Activated naive CD4-positive, alpha-beta T cell treated with Interleukin-2 at 50 U/mL for 16 hours (primary cell): ENCODE measurements around the gene RPL37A.

Experiments
- DNase-seq: peaks from one replicate; pipeline ENCODE4 v3.0.0-alpha.2; 2020

The RPL37A gene

GRCh38 chr2:216491793-216492596, 6.6 kb upstream of the RPL37A start:
- no peak for DNase-seq

- no peak for DNase-seq
Measured at GRCh38 chr2:216492597-216493333, 5.9 kb upstream of the RPL37A start.

- DNase-seq, result no peak
Measured at GRCh38 chr2:216493334-216493685, 5.3 kb upstream of the RPL37A start.

- DNase-seq, result no peak
Measured at GRCh38 chr2:216495656-216496055, 3.0 kb upstream of the RPL37A start.

GRCh38 chr2:216497382-216498069, 1.1 kb upstream of the RPL37A start:
- DNase-seq, result no peak

GRCh38 chr2:216498070-216498378, 620 bp upstream of the RPL37A start:
- DNase-seq, result no peak

- no peak for DNase-seq
Measured at GRCh38 chr2:216499641-216500218, 1.1 kb downstream of the RPL37A start.

GRCh38 chr2:216500572-216500971, 1.9 kb downstream of the RPL37A start:
- no peak for DNase-seq

GRCh38 chr2:216501854-216502253, 3.2 kb downstream of the RPL37A start:
- no peak for DNase-seq

- DNase-seq, result no peak
Measured at GRCh38 chr2:216502381-216503158, 3.9 kb downstream of the RPL37A start.

GRCh38 chr2:216503159-216503629, 4.5 kb downstream of the RPL37A start:
- DNase-seq, result no peak

GRCh38 chr2:216503697-216504375, 5.2 kb downstream of the RPL37A start:
- no peak for DNase-seq

GRCh38 chr2:216504376-216504762, 5.7 kb downstream of the RPL37A start:
- no peak for DNase-seq

GRCh38 chr2:216505133-216506106, 6.8 kb downstream of the RPL37A start:
- DNase-seq, result no peak

- DNase-seq, result no peak
Measured at GRCh38 chr2:216507220-216508160, 8.8 kb downstream of the RPL37A start.

GRCh38 chr2:216508229-216508628, 9.6 kb downstream of the RPL37A start:
- no peak for DNase-seq

- no peak for DNase-seq
Measured at GRCh38 chr2:216516730-216517350, 18.2 kb downstream of the RPL37A start.

GRCh38 chr2:216517447-216518225, 19.0 kb downstream of the RPL37A start:
- no peak for DNase-seq
